ENCODE results near the gene FAM171A1.

GRCh38 chr10:15200626-15201025 lies 170.5 kb downstream of the FAM171A1 start:
- no peak for TF ChIP-seq CTCF (IDR thresholded peaks at IDR 0.05; ENCODE audit: low read length)
- no peak for TF ChIP-seq EZH2phosphoT487 (IDR thresholded peaks at IDR 0.05; ENCODE audit: low read length)
- TF ChIP-seq EZH2 (optimal IDR thresholded peaks at IDR 0.05; ENCODE audit: low read depth, low read length): no peak
